ENCODE results near the gene FOXD1.
A peak's percentile ranks its signal among the peaks of the same experiment; 100 is the strongest.

FOXD1 gene

GRCh38 chr5:73431204-73431851 lies 17.2 kb downstream of the FOXD1 start:
- no peak for DNase-seq (ENCODE audit: low read depth)
- TF ChIP-seq CTCF (IDR thresholded peaks at IDR 0.05; ENCODE audit: low read depth, low read length) (no peak), POLR2A (IDR thresholded peaks at IDR 0.05; ENCODE audit: extremely low read depth, insufficient read length) (no peak), MAX (IDR thresholded peaks at IDR 0.05; ENCODE audit: low read depth, low read length) (no peak), MYC (IDR thresholded peaks at IDR 0.05; ENCODE audit: low read depth, low read length) (no peak)

GRCh38 chr5:73426034-73426433 lies 22.5 kb downstream of the FOXD1 start:
- no peak for TF ChIP-seq POLR2A (IDR thresholded peaks at IDR 0.05; ENCODE audit: extremely low read depth, insufficient read length)
- no peak for TF ChIP-seq CTCF (IDR thresholded peaks at IDR 0.05; ENCODE audit: low read depth, low read length)
- TF ChIP-seq MYC (IDR thresholded peaks at IDR 0.05; ENCODE audit: low read depth, low read length): no peak
- no peak for TF ChIP-seq MAX (IDR thresholded peaks at IDR 0.05; ENCODE audit: low read depth, low read length)
- no peak overlapping the region for H3K4me3 ChIP-seq (ENCODE audit: low read depth, low read length)
- DNase-seq (ENCODE audit: low read depth): no peak

More at GRCh38 chr5:73431204-73431851, 17.2 kb downstream of the FOXD1 start:
- no peak overlapping the region for H3K4me3 ChIP-seq (ENCODE audit: low read depth, low read length)

GRCh38 chr5:73424556-73424977 lies 24.0 kb downstream of the FOXD1 start:
- TF ChIP-seq MAX (IDR thresholded peaks at IDR 0.05; ENCODE audit: low read depth, low read length) (no peak), MYC (IDR thresholded peaks at IDR 0.05; ENCODE audit: low read depth, low read length) (no peak), CTCF (IDR thresholded peaks at IDR 0.05; ENCODE audit: low read depth, low read length) (no peak), POLR2A (IDR thresholded peaks at IDR 0.05; ENCODE audit: extremely low read depth, insufficient read length) (no peak)

DNA sequence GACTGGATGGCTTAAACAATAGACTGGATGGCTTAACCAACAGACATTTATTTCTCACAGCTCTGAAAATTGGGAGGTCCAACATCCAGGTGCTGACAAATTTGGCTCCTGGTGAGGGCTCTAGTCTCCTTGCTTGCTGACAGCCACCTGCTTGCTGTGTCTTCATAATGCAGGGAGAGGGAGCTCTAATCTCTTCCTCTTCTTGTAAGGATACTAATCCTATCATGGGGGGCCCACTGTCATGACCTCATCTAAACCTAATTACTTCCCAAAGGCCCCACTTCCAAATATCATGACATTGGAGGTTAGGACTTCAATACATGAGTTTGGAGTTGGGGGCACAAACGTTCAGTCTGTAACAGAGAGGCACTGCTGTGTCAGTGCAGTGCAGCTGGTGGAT lies 26.4 kb downstream of the FOXD1 start:
- TF ChIP-seq POLR2A (IDR thresholded peaks at IDR 0.05; ENCODE audit: extremely low read depth, insufficient read length): no peak
- no peak for TF ChIP-seq MAX (IDR thresholded peaks at IDR 0.05; ENCODE audit: low read depth, low read length)
- no peak for TF ChIP-seq MYC (IDR thresholded peaks at IDR 0.05; ENCODE audit: low read depth, low read length)
- no peak for TF ChIP-seq CTCF (IDR thresholded peaks at IDR 0.05; ENCODE audit: low read depth, low read length)

More at GRCh38 chr5:73424556-73424977, 24.0 kb downstream of the FOXD1 start:
- no peak for DNase-seq (ENCODE audit: low read depth)
- no peak overlapping the region for H3K4me3 ChIP-seq (ENCODE audit: low read depth, low read length)

GRCh38 chr5:73420666-73421065 lies 27.9 kb downstream of the FOXD1 start:
- no peak overlapping the region for H3K4me3 ChIP-seq (ENCODE audit: low read depth, low read length)
- peak; percentile 42 for DNase-seq (ENCODE audit: low read depth)
- no peak for TF ChIP-seq CTCF (IDR thresholded peaks at IDR 0.05; ENCODE audit: low read depth, low read length)
- TF ChIP-seq POLR2A (IDR thresholded peaks at IDR 0.05; ENCODE audit: extremely low read depth, insufficient read length): no peak
- no peak for TF ChIP-seq MYC (IDR thresholded peaks at IDR 0.05; ENCODE audit: low read depth, low read length)
- no peak for TF ChIP-seq MAX (IDR thresholded peaks at IDR 0.05; ENCODE audit: low read depth, low read length)

More for the DNA sequence above, 26.4 kb downstream of the FOXD1 start:
- no peak overlapping the region for H3K4me3 ChIP-seq (ENCODE audit: low read depth, low read length)
- no peak for DNase-seq (ENCODE audit: low read depth)

Data from NB4 (cell line).